HEK293 (cell line): ENCODE measurements around the gene CCDC116.

Experiments
- BCL11A ChIP-seq: fragments of 450-650 bp; formaldehyde crosslinking; IDR thresholded peaks from 2 replicates; pipeline ENCODE4 v1.5.1; 2016; ENCODE audit warnings: low read depth, missing biosample characterization, missing genetic modification characterization
- EGR2 ChIP-seq: fragments of 450-650 bp; formaldehyde crosslinking; IDR thresholded peaks from 2 replicates; pipeline ENCODE4 v1.5.1; 2016; ENCODE audit warnings: low read depth, missing biosample characterization, missing genetic modification characterization
- HOXC10 ChIP-seq: sonication (generic); formaldehyde crosslinking; IDR thresholded peaks from 2 replicates; pipeline ENCODE4 v1.8.1; 2023; ENCODE audit warnings: mild to moderate bottlenecking, missing genetic modification reagents
- MEIS1 ChIP-seq: sonication (generic); formaldehyde crosslinking; IDR thresholded peaks from 2 replicates; pipeline ENCODE4 v1.8.1; 2022; ENCODE audit warnings: missing genetic modification reagents, mild to moderate bottlenecking, borderline replicate concordance
- REST ChIP-seq: fragments of 450-650 bp; formaldehyde crosslinking; IDR thresholded peaks from 2 replicates; pipeline ENCODE4 v1.5.1; 2016; ENCODE audit warnings: missing biosample characterization, missing genetic modification characterization
- YY1 ChIP-seq: fragments of 450-650 bp; formaldehyde crosslinking; IDR thresholded peaks from 2 replicates; pipeline ENCODE4 v1.5.1; 2018; ENCODE audit warnings: missing biosample characterization, missing genetic modification characterization
- ZBTB26 ChIP-seq: fragments of 450-650 bp; formaldehyde crosslinking; optimal IDR thresholded peaks from 2 replicates; pipeline ENCODE3; 2016; ENCODE audit warnings: missing biosample characterization, mild to moderate bottlenecking, missing genetic modification characterization
- ZNF148 ChIP-seq: fragments of 450-650 bp; formaldehyde crosslinking; IDR thresholded peaks from 2 replicates; pipeline ENCODE4 v1.5.0; 2017; ENCODE audit warnings: missing biosample characterization, missing genetic modification characterization, borderline replicate concordance
- ZNF19 ChIP-seq: fragments of 450-650 bp; formaldehyde crosslinking; IDR thresholded peaks from 2 replicates; pipeline ENCODE4; 2016; ENCODE audit warnings: missing biosample characterization, missing genetic modification characterization, low read depth
- ZNF223 ChIP-seq: fragments of 450-650 bp; formaldehyde crosslinking; IDR thresholded peaks from 2 replicates; pipeline ENCODE4 v1.5.1; 2016; ENCODE audit warnings: missing biosample characterization, missing genetic modification characterization
- ZNF26 ChIP-seq: fragments of 450-650 bp; formaldehyde crosslinking; IDR thresholded peaks from 2 replicates; pipeline ENCODE4 v1.5.1; 2016; ENCODE audit warnings: missing biosample characterization, missing genetic modification characterization
- ZNF324 ChIP-seq: fragments of 450-650 bp; formaldehyde crosslinking; IDR thresholded peaks from 2 replicates; pipeline ENCODE4 v1.5.1; 2016; ENCODE audit warnings: missing biosample characterization, missing genetic modification characterization
- ZNF341 ChIP-seq: fragments of 450-650 bp; formaldehyde crosslinking; IDR thresholded peaks from 2 replicates; pipeline ENCODE4; 2016; ENCODE audit warnings: low read depth, missing biosample characterization, missing genetic modification characterization
- ZNF350 ChIP-seq: fragments of 450-650 bp; formaldehyde crosslinking; IDR thresholded peaks from 2 replicates; pipeline ENCODE4 v1.5.0; 2017; ENCODE audit warnings: missing biosample characterization, mild to moderate bottlenecking, missing genetic modification characterization
- ZNF354C ChIP-seq: fragments of 450-650 bp; formaldehyde crosslinking; IDR thresholded peaks from 2 replicates; pipeline ENCODE4 v1.5.1; 2016; ENCODE audit warnings: missing biosample characterization, missing genetic modification characterization, low read depth, borderline replicate concordance
- ZNF48 ChIP-seq: fragments of 450-650 bp; formaldehyde crosslinking; IDR thresholded peaks from 2 replicates; pipeline ENCODE4 v1.5.1; 2016; ENCODE audit warnings: missing biosample characterization, missing genetic modification characterization
- ZNF530 ChIP-seq: fragments of 450-650 bp; formaldehyde crosslinking; IDR thresholded peaks from 2 replicates; pipeline ENCODE4 v1.5.1; 2016; ENCODE audit warnings: low read depth, missing biosample characterization, missing genetic modification characterization
- ZNF561 ChIP-seq: fragments of 450-650 bp; IDR thresholded peaks from 2 replicates; pipeline ENCODE4 v1.5.1; 2018; ENCODE audit warnings: missing biosample characterization, missing genetic modification characterization, borderline replicate concordance
- ZNF843 ChIP-seq: fragments of 450-650 bp; formaldehyde crosslinking; IDR thresholded peaks from 2 replicates; pipeline ENCODE4 v1.5.1; 2016; ENCODE audit warnings: missing biosample characterization, missing genetic modification characterization
- ZXDB ChIP-seq: fragments of 450-650 bp; formaldehyde crosslinking; IDR thresholded peaks from 2 replicates; pipeline ENCODE4 v1.5.1; 2016; ENCODE audit warnings: missing biosample characterization, missing genetic modification characterization
- TF ChIP-seq, protein P1 (sequence below): fragments of 450-650 bp; formaldehyde crosslinking; IDR thresholded peaks from 2 replicates; pipeline ENCODE4 v1.5.1; 2016; ENCODE audit warnings: missing biosample characterization, missing genetic modification characterization
- TF ChIP-seq, protein P2 (sequence below): fragments of 450-650 bp; formaldehyde crosslinking; IDR thresholded peaks from 2 replicates; pipeline ENCODE4 v1.5.1; 2016; ENCODE audit warnings: missing biosample characterization, missing genetic modification characterization, low read depth
- TF ChIP-seq, protein P3 (sequence below): fragments of 450-650 bp; formaldehyde crosslinking; IDR thresholded peaks from 2 replicates; pipeline ENCODE4 v1.5.1; 2016; ENCODE audit warnings: missing biosample characterization, missing genetic modification characterization

CCDC116 gene

GRCh38 chr22:21641789-21642583 is 9.4 kb downstream of the CCDC116 start, which contains the start of gene SDF2L1 (continued):
- TF ChIP-seq, protein P1, sequence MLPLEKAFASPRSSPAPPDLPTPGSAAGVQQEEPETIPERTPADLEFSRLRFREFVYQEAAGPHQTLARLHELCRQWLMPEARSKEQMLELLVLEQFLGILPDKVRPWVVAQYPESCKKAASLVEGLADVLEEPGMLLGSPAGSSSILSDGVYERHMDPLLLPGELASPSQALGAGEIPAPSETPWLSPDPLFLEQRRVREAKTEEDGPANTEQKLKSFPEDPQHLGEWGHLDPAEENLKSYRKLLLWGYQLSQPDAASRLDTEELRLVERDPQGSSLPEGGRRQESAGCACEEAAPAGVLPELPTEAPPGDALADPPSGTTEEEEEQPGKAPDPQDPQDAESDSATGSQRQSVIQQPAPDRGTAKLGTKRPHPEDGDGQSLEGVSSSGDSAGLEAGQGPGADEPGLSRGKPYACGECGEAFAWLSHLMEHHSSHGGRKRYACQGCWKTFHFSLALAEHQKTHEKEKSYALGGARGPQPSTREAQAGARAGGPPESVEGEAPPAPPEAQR (tag by site-specific recombination) = no peak
- TF ChIP-seq ZNF223 (tag by site-specific recombination) (no peak), ZNF19 (tag by site-specific recombination) (no peak), ZNF26 (no peak), ZNF48 (tag by site-specific recombination) (no peak), MEIS1 (no peak), REST (tag by site-specific recombination) (no peak), ZNF354C (no peak), EGR2 (tag by site-specific recombination) (no peak), ZNF350 (tag by site-specific recombination) (no peak), ZBTB26 (tag by site-specific recombination) (peak; percentile 76), ZNF341 (tag by site-specific recombination) (no peak), ZNF530 (tag by site-specific recombination) (no peak), ZNF843 (tag by site-specific recombination) (no peak), BCL11A (peak; percentile 52; the same call in 1 of the 2 replicates), ZNF148 (tag by site-specific recombination) (no peak), ZNF324 (tag by site-specific recombination) (no peak), ZXDB (peak; percentile 73), ZNF561 (tag by site-specific recombination) (no peak), HOXC10 (CRISPR knock-in tag) (no peak), YY1 (peak; percentile 20; the same call in 1 of the 2 replicates)
- TF ChIP-seq, protein P2, sequence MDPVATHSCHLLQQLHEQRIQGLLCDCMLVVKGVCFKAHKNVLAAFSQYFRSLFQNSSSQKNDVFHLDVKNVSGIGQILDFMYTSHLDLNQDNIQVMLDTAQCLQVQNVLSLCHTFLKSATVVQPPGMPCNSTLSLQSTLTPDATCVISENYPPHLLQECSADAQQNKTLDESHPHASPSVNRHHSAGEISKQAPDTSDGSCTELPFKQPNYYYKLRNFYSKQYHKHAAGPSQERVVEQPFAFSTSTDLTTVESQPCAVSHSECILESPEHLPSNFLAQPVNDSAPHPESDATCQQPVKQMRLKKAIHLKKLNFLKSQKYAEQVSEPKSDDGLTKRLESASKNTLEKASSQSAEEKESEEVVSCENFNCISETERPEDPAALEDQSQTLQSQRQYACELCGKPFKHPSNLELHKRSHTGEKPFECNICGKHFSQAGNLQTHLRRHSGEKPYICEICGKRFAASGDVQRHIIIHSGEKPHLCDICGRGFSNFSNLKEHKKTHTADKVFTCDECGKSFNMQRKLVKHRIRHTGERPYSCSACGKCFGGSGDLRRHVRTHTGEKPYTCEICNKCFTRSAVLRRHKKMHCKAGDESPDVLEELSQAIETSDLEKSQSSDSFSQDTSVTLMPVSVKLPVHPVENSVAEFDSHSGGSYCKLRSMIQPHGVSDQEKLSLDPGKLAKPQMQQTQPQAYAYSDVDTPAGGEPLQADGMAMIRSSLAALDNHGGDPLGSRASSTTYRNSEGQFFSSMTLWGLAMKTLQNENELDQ (tag by site-specific recombination) = no peak
- TF ChIP-seq, protein P3, sequence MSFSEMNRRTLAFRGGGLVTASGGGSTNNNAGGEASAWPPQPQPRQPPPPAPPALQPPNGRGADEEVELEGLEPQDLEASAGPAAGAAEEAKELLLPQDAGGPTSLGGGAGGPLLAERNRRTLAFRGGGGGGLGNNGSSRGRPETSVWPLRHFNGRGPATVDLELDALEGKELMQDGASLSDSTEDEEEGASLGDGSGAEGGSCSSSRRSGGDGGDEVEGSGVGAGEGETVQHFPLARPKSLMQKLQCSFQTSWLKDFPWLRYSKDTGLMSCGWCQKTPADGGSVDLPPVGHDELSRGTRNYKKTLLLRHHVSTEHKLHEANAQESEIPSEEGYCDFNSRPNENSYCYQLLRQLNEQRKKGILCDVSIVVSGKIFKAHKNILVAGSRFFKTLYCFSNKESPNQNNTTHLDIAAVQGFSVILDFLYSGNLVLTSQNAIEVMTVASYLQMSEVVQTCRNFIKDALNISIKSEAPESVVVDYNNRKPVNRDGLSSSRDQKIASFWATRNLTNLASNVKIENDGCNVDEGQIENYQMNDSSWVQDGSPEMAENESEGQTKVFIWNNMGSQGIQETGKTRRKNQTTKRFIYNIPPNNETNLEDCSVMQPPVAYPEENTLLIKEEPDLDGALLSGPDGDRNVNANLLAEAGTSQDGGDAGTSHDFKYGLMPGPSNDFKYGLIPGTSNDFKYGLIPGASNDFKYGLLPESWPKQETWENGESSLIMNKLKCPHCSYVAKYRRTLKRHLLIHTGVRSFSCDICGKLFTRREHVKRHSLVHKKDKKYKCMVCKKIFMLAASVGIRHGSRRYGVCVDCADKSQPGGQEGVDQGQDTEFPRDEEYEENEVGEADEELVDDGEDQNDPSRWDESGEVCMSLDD (tag by site-specific recombination) = no peak
